Neural cell (in vitro differentiated cells): ENCODE results near the gene SLC6A15. TPM values are rescaled to one million over a fixed set of nuclear protein-coding genes. Genes with fewer than 3 reads are reported as not detected.

ENCODE experiments used
- H2AFZ ChIP-seq: fragments of 200-600, 300-800 bp; sonication (generic), shearing (Covaris generic); 2 replicates; pipeline ENCODE4 v1.6.0; 2014; ENCODE audit warnings: low read depth, mild to moderate bottlenecking, antibody characterized with exemption, low read length, moderate library complexity
- H3F3A ChIP-seq: fragments of 200-600 bp; shearing (Covaris generic); 2 replicates; pipeline ENCODE4 v1.6.1; 2016; ENCODE audit warnings: mild to moderate bottlenecking, moderate library complexity, mixed read lengths, antibody characterized with exemption, low read length; ENCODE audit not compliant: insufficient read depth, poor library complexity, severe bottlenecking
- H3K27ac ChIP-seq: fragments of 200-600, 300-800 bp; sonication (generic), shearing (Covaris generic); 2 replicates; pipeline ENCODE4 v1.5.1; 2014; ENCODE audit warnings: mild to moderate bottlenecking, low read length, moderate library complexity
- H3K27me3 ChIP-seq: fragments of 300-800, 200-600 bp; sonication (generic), shearing (Covaris generic); 2 replicates; pipeline ENCODE4 v1.6.0; 2014; ENCODE audit warnings: mild to moderate bottlenecking, low read depth, low read length, moderate library complexity; ENCODE audit not compliant: insufficient read depth
- H3K36me3 ChIP-seq: fragments of 300-800, 200-600 bp; sonication (generic), shearing (Covaris generic); 2 replicates; pipeline ENCODE4 v1.5.1; 2014; ENCODE audit warnings: mild to moderate bottlenecking, antibody characterized with exemption, low read length, moderate library complexity; ENCODE audit not compliant: insufficient read depth
- H3K4me2 ChIP-seq: fragments of 300-800, 200-600 bp; sonication (generic), shearing (Covaris generic); 2 replicates; pipeline ENCODE4 v1.6.0; 2014; ENCODE audit warnings: mild to moderate bottlenecking, low read length
- H3K4me3 ChIP-seq: fragments of 300-800, 200-600 bp; sonication (generic), shearing (Covaris generic); 2 replicates; pipeline ENCODE4 v1.5.1; 2014; ENCODE audit warnings: mild to moderate bottlenecking, low read length, moderate library complexity
- H3K79me2 ChIP-seq: fragments of 200-600 bp; shearing (Covaris generic); replicated peaks from 2 replicates; pipeline ENCODE4 v1.6.0; 2014; ENCODE audit warnings: mild to moderate bottlenecking, low read length, moderate library complexity; ENCODE audit not compliant: insufficient read depth
- H3K9ac ChIP-seq: fragments of 300-800, 200-600 bp; sonication (generic), shearing (Covaris generic); 2 replicates; pipeline ENCODE4 v1.6.1; 2016; ENCODE audit warnings: mild to moderate bottlenecking, low read length, mixed read lengths
- H3K9me2 ChIP-seq: fragments of 200-600 bp; shearing (Covaris generic); 2 replicates; pipeline ENCODE4 v1.6.1; 2016; ENCODE audit warnings: mild to moderate bottlenecking, low read length, mixed read lengths; ENCODE audit not compliant: insufficient read depth
- H3K9me3 ChIP-seq: fragments of 200-600, 300-800 bp; sonication (generic), shearing (Covaris generic); 2 replicates; pipeline ENCODE4 v1.6.1; 2016; ENCODE audit warnings: mild to moderate bottlenecking, mixed run types, low read length, moderate library complexity, mixed read lengths
- H4K20me1 ChIP-seq: fragments of 200-600 bp; shearing (Covaris generic); 2 replicates; pipeline ENCODE4 v1.6.1; 2016; ENCODE audit warnings: mild to moderate bottlenecking, mixed run types; ENCODE audit not compliant: insufficient read depth
- CTCF ChIP-seq: fragments of 450-650 bp; IDR thresholded peaks from 2 replicates; pipeline ENCODE4 v1.5.1; 2014; ENCODE audit warnings: antibody characterized with exemption, mild to moderate bottlenecking, moderate library complexity; ENCODE audit not compliant: poor library complexity, severe bottlenecking
- EP300 ChIP-seq: fragments of 450-650 bp; conservative IDR thresholded peaks from 2 replicates; pipeline ENCODE4 v1.6.1; 2014; ENCODE audit warnings: antibody characterized with exemption, mild to moderate bottlenecking, moderate library complexity; ENCODE audit not compliant: poor library complexity, severe bottlenecking
- EZH2 ChIP-seq: fragments of 200-600, 300-800 bp; shearing (Covaris generic), sonication (generic); IDR thresholded peaks from 2 replicates; pipeline ENCODE4 v1.6.1; 2014; ENCODE audit warnings: antibody characterized with exemption, low read length, borderline replicate concordance, mild to moderate bottlenecking; ENCODE audit not compliant: insufficient read depth, poor library complexity, severe bottlenecking
- MXI1 ChIP-seq: fragments of 450-650 bp; conservative IDR thresholded peaks from 2 replicates; pipeline ENCODE4 v1.6.1; 2014; ENCODE audit warnings: antibody characterized with exemption, mild to moderate bottlenecking; ENCODE audit not compliant: poor library complexity, severe bottlenecking
- POLR2AphosphoS5 ChIP-seq: IDR thresholded peaks from 2 replicates; pipeline ENCODE4 v1.6.1; 2012
- RAD21 ChIP-seq: fragments of 450-650 bp; conservative IDR thresholded peaks from 2 replicates; pipeline ENCODE4 v1.6.1; 2014; ENCODE audit warnings: antibody characterized with exemption, mild to moderate bottlenecking, moderate library complexity
- SMC3 ChIP-seq: fragments of 450-650 bp; conservative IDR thresholded peaks from 2 replicates; pipeline ENCODE4 v1.6.1; 2014; ENCODE audit warnings: antibody characterized with exemption, mild to moderate bottlenecking, moderate library complexity; ENCODE audit not compliant: poor library complexity
- TAF1 ChIP-seq: IDR thresholded peaks from 2 replicates; pipeline ENCODE4 v1.6.1; 2012; ENCODE audit warnings: low read depth
- polyA plus RNA-seq: library from polyadenylated mRNA; depleted of rRNA; stranded (reverse); fragments of >200 nt; gene quantifications from 2 replicates; pipeline ENCODE4 v1.2.3, GENCODE V29; 2014
- TF ChIP-seq, protein P1 (sequence below): IDR thresholded peaks from 2 replicates; pipeline ENCODE4 v1.6.1; 2012; ENCODE audit warnings: borderline replicate concordance

SLC6A15 gene
- polyA plus RNA-seq, 1 donor from 2014 or later, result 11.4 TPM

- Histone ChIP-seq H4K20me1 (no peaks in the 10 kb centered on the region), H3K36me3 (no peaks in the 10 kb centered on the region), H2AFZ (no peak overlapping the region), H3K9me3 (no peaks in the 10 kb centered on the region), H3K27ac (no peak overlapping the region), H3K27me3 (no peaks in the 10 kb centered on the region), H3K79me2 (no peaks in the 10 kb centered on the region), H3K9me2 (no peaks in the 10 kb centered on the region), H3K4me2 (no peak overlapping the region), H3K9ac (no peak overlapping the region), H3F3A (no peaks in the 10 kb centered on the region), H3K4me3 (no peak overlapping the region)
- TF ChIP-seq EP300 (no peak), RAD21 (no peak), POLR2AphosphoS5 (no peak), TAF1 (no peak)
- TF ChIP-seq, protein P1, sequence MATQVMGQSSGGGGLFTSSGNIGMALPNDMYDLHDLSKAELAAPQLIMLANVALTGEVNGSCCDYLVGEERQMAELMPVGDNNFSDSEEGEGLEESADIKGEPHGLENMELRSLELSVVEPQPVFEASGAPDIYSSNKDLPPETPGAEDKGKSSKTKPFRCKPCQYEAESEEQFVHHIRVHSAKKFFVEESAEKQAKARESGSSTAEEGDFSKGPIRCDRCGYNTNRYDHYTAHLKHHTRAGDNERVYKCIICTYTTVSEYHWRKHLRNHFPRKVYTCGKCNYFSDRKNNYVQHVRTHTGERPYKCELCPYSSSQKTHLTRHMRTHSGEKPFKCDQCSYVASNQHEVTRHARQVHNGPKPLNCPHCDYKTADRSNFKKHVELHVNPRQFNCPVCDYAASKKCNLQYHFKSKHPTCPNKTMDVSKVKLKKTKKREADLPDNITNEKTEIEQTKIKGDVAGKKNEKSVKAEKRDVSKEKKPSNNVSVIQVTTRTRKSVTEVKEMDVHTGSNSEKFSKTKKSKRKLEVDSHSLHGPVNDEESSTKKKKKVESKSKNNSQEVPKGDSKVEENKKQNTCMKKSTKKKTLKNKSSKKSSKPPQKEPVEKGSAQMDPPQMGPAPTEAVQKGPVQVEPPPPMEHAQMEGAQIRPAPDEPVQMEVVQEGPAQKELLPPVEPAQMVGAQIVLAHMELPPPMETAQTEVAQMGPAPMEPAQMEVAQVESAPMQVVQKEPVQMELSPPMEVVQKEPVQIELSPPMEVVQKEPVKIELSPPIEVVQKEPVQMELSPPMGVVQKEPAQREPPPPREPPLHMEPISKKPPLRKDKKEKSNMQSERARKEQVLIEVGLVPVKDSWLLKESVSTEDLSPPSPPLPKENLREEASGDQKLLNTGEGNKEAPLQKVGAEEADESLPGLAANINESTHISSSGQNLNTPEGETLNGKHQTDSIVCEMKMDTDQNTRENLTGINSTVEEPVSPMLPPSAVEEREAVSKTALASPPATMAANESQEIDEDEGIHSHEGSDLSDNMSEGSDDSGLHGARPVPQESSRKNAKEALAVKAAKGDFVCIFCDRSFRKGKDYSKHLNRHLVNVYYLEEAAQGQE, result no peak
These were observed 38.5 kb upstream of the SLC6A15 start for GRCh38 chr12:84950971-84951546.

- Histone ChIP-seq H3K79me2 (no peaks in the 10 kb centered on the region), H3K9ac (no peak overlapping the region), H3K36me3 (no peaks in the 10 kb centered on the region), H3K27ac (no peak overlapping the region), H2AFZ (no peak overlapping the region), H3K4me3 (no peak overlapping the region), H3K27me3 (no peaks in the 10 kb centered on the region), H3F3A (no peaks in the 10 kb centered on the region), H3K9me2 (no peaks in the 10 kb centered on the region), H4K20me1 (no peaks in the 10 kb centered on the region), H3K9me3 (no peaks in the 10 kb centered on the region), H3K4me2 (no peak overlapping the region)
- TF ChIP-seq POLR2AphosphoS5 (no peak), TAF1 (no peak), SMC3 (no peak), CTCF (no peak), RAD21 (no peak), EP300 (no peak), EZH2 (no peak), MXI1 (no peak)
- TF ChIP-seq, protein P1, result no peak
These were observed 34.2 kb upstream of the SLC6A15 start for GRCh38 chr12:84946753-84947152.
